Hepatocyte (in vitro differentiated cells): ENCODE results near the gene MYL1.

Source experiments
- EZH2 ChIP-seq: fragments of 200-600 bp; sonication (generic); IDR thresholded peaks from 2 replicates; pipeline ENCODE4 v1.6.1; 2016; ENCODE audit warnings: antibody characterized with exemption, mild to moderate bottlenecking, borderline replicate concordance
- EZH2phosphoT487 ChIP-seq: fragments of 200-600 bp; sonication (generic); IDR thresholded peaks from one replicate; pipeline ENCODE4 v1.6.1; 2018; ENCODE audit warnings: antibody characterized with exemption, mild to moderate bottlenecking, low read depth, moderate library complexity; ENCODE audit not compliant: unreplicated experiment, severe bottlenecking
- TF ChIP-seq, protein P1 (sequence below): fragments of 200-600 bp; sonication (generic); IDR thresholded peaks from 2 replicates; pipeline ENCODE4 v1.5.1; 2016; ENCODE audit warnings: antibody characterized with exemption, mild to moderate bottlenecking; ENCODE audit not compliant: poor library complexity

DNA sequence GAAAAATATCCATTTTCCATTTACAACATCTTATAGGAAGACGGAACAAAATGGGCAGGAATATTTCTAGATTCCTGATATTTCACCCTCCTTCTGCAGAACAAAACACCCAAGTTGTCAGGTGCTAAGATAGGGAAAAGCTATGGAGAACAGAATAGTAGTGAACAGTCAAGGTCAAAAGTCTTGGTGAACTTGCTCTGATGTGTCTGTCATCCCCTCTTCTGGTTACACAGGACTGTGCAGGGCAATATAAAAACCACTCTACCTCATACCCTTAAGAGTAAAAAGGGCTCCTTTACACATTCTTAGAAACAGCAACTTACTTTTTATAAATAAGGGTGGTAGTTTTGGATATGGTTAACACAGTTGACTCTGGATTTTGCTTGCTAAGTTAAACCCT is 4.4 kb downstream of the MYL1 start:
- TF ChIP-seq, protein P1, sequence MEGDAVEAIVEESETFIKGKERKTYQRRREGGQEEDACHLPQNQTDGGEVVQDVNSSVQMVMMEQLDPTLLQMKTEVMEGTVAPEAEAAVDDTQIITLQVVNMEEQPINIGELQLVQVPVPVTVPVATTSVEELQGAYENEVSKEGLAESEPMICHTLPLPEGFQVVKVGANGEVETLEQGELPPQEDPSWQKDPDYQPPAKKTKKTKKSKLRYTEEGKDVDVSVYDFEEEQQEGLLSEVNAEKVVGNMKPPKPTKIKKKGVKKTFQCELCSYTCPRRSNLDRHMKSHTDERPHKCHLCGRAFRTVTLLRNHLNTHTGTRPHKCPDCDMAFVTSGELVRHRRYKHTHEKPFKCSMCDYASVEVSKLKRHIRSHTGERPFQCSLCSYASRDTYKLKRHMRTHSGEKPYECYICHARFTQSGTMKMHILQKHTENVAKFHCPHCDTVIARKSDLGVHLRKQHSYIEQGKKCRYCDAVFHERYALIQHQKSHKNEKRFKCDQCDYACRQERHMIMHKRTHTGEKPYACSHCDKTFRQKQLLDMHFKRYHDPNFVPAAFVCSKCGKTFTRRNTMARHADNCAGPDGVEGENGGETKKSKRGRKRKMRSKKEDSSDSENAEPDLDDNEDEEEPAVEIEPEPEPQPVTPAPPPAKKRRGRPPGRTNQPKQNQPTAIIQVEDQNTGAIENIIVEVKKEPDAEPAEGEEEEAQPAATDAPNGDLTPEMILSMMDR, result no peak
- TF ChIP-seq EZH2phosphoT487 (no peak), EZH2 (no peak)
